Fibroblast of peridontal ligament (primary cell): ENCODE data around the gene SLC25A1.

Experiments
- DNase-seq: peaks from one replicate; pipeline ENCODE4 v3.0.0-alpha.2; 2010; ENCODE audit errors: extremely low read depth

The SLC25A1 gene

GRCh38 chr22:19137384-19138216 is 40.9 kb downstream of the SLC25A1 start:
- DNase-seq, result no peak

GRCh38 chr22:19136915-19137314 is 41.6 kb downstream of the SLC25A1 start:
- DNase-seq, result no peak

- no peak for DNase-seq
Measured at GRCh38 chr22:19134874-19135273, 43.7 kb downstream of the SLC25A1 start.

- DNase-seq, result no peak
Measured at GRCh38 chr22:19134176-19134831, 44.2 kb downstream of the SLC25A1 start.

GRCh38 chr22:19133561-19133960 is 45.0 kb downstream of the SLC25A1 start:
- no peak for DNase-seq

GRCh38 chr22:19132693-19133400 is 45.7 kb downstream of the SLC25A1 start:
- DNase-seq, result no peak

GRCh38 chr22:19132153-19132552 is 46.4 kb downstream of the SLC25A1 start:
- DNase-seq, result no peak

- no peak for DNase-seq
Measured at GRCh38 chr22:19131685-19132015, 46.9 kb downstream of the SLC25A1 start.

- no peak for DNase-seq
Measured at GRCh38 chr22:19130959-19131684, 47.4 kb downstream of the SLC25A1 start, which contains the start of gene TSSK2. Gene TSSK2, plus strand, starts transcription at chr22:19131308. Its CDS starts 92 bp downstream, at chr22:19131400.

GRCh38 chr22:19129871-19130270 is 48.7 kb downstream of the SLC25A1 start:
- DNase-seq, result no peak

GRCh38 chr22:19128946-19129727 is 49.4 kb downstream of the SLC25A1 start:
- no peak for DNase-seq

- DNase-seq, result no peak
Measured at GRCh38 chr22:19128009-19128401, 50.5 kb downstream of the SLC25A1 start.

GRCh38 chr22:19127329-19128008 is 51.1 kb downstream of the SLC25A1 start:
- no peak for DNase-seq

GRCh38 chr22:19126309-19127273 is 51.9 kb downstream of the SLC25A1 start:
- no peak for DNase-seq
